ENCODE data around the gene EHMT1.

Gene EHMT1

GRCh38 chr9:137781906-137782585 lies 163.2 kb downstream of the EHMT1 start:
- in situ Hi-C loops (cut with MboI; ENCODE audit: low sequenced_read_pairs), result no loop called here

DNA sequence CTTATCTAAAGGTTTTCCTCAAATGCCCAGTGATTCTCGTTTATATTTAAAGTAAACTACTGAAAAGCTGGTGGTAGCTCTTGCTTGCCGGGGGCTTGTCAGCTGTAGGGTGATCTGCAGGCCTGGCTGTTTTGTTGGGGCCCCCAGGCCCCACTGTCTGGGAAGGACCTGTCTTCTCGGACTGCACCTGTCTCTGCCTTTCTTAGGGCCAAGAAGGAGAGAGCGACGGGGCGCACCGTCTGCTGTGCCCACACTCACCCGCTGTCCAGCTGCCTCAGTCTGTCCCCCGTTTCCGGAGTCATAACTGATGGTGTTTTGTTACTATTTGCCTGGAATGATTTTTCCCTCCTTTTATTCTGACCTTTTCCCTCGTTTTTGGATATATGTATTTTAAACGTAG lies 164.7 kb downstream of the EHMT1 start:
- in situ Hi-C loops (cut with MboI; ENCODE audit: low sequenced_read_pairs), result no loop called here

- in situ Hi-C loops (cut with MboI; ENCODE audit: low sequenced_read_pairs), result no loop called here
Measured at GRCh38 chr9:137784046-137784445, 165.2 kb downstream of the EHMT1 start.

DNA sequence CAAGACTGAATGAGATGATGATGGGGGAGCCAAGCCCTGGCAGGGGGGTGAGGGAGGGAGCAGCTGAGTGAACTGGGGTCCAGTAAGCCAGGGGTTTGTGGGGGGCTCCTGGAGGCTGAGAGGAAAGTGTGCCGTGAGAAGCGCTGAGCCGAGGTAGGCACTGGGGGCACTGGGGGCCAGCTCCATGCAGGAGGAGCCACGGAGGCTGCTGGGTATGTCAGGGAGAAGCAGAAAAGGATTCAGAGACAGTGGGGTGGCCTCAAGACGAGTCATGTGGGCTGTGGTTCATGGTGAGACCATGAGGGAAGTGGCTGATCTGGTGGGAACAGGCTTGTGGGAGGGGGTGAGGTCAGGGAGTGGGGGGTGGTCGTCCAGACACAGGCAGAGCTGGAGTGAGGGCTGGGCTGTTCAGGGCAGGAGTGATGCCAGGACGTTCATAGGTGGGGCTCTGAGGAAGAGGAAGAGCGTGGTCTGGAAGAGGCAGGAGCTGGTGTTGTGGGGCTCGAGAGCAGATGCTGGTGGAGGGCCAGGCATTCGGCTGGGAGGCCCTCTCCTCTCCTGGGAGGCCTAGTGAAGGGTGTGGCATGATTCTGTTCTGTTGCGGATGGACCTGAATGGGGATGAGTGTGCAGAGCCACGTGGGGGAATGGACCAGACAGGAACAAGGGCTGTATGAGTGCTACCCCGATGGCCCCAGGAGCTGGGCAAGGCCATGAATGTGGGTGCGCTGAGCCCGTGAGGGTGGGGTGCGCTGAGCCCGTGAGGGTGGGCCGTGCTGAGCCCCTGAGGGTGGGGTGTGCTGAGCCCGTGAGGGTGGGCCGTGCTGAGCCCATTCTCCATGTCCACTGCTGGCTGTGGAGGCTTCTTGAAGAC lies 166.1 kb downstream of the EHMT1 start:
- in situ Hi-C loops (cut with MboI; ENCODE audit: low sequenced_read_pairs), result no loop called here

DNA sequence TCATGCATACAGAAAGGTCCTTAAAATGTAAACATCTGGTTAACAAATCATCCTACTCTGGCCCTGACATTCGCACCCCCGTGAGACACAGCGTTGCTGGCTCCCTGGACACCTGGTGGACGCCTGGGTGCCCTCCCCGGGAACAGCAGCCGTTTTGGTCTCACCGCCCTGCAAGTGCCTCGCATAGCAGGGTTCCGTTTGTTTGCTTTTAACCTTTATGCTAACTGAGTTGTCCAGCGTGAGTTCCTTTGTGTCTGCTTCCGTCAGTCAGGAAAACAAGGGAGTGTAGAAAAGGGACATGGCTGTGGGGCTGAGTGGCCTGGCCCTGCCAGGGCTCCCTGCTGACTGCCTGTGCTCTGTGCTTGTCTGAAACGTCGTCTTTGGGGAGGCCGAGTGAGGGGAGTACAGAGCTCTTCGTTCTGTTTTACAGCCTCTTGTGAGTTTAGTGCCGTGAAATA lies 166.9 kb downstream of the EHMT1 start:
- in situ Hi-C loops (cut with MboI; ENCODE audit: low sequenced_read_pairs), result no loop called here

- in situ Hi-C loops (cut with MboI; ENCODE audit: low sequenced_read_pairs), result no loop called here
Measured at GRCh38 chr9:137786511-137786920, 167.7 kb downstream of the EHMT1 start.

GRCh38 chr9:137787381-137787780 lies 168.6 kb downstream of the EHMT1 start:
- in situ Hi-C loops (cut with MboI; ENCODE audit: low sequenced_read_pairs), result no loop called here

DNA sequence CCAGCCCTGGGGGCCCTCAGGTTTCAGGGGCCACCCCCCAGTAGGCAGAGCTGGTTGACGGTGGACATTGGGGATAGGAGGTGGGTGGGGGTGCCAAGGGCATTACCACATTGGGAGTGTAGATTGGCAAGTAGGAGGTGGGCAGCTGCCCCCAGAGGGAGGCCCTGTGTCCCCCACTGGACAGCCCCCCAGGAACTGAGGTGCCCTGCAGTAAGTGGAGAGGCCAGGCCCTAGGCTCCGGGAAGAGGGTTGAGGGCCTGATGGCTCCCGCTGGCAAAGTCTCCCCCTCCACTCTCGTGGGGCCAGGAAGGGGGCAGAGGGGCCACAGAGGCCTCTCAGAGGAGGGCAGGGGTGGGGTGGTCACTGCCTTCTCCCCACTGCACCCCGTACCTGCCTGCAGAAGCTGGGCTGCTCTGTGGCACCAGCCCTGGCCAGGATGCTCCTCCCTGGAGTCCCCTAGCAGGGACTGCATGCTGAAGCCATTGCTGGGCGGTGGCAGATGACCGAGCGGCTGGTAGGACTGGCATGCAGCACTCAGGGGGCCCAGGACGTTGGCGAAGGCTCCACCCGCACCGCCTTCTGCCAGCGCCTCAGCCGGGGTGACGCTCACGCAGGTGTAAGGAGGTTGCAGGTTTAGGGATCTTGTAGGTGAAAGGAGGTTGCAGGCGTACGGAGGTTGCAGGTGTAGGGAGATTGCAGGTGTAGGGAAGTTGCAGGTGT lies 169.1 kb downstream of the EHMT1 start:
- in situ Hi-C loops (cut with MboI; ENCODE audit: low sequenced_read_pairs), result no loop called here

DNA sequence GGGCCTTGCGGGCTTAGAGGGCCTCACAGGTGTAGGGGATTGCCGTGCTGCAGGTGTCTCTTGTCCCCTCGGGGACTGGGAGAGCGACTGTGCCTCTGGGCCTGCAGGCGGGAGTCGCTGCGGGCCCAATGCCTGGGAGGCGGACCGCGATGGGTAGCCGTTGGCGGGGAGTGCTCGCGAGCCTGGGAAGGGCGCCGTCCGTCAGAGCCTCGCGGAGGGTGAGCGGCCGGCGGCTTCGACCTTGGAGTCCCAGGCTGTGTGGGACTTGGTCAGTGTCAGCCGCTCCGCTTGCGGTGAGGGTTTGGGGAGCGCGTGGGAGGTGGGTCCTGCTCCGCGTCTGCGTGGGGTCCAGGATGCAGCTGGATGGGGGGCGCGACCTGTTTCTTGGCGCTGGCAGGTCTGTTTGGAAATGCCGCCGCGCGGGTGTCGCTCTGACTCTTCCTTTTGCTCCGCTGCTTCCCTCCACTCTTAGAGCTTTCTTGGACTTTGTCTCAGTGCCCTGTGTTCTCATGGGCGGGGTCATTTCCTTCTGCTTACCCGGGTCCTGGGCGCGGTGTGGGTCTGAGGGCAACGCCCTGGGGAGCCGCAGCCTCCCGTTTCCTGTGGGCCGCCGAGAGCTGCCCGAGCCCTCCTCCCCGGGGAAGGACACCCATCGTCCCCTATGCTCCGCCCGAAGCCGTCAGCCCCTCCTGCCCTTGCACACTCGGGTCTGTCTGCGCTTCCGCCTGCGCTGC lies 169.9 kb downstream of the EHMT1 start:
- in situ Hi-C loops (cut with MboI; ENCODE audit: low sequenced_read_pairs), result no loop called here

GRCh38 chr9:137789295-137789895 lies 170.6 kb downstream of the EHMT1 start:
- in situ Hi-C loops (cut with MboI; ENCODE audit: low sequenced_read_pairs), result no loop called here

- in situ Hi-C loops (cut with MboI; ENCODE audit: low sequenced_read_pairs), result no loop called here
Measured at GRCh38 chr9:137791947-137792346, 173.1 kb downstream of the EHMT1 start.

GRCh38 chr9:137793196-137793841 lies 174.5 kb downstream of the EHMT1 start:
- in situ Hi-C loops (cut with MboI; ENCODE audit: low sequenced_read_pairs), result no loop called here

DNA sequence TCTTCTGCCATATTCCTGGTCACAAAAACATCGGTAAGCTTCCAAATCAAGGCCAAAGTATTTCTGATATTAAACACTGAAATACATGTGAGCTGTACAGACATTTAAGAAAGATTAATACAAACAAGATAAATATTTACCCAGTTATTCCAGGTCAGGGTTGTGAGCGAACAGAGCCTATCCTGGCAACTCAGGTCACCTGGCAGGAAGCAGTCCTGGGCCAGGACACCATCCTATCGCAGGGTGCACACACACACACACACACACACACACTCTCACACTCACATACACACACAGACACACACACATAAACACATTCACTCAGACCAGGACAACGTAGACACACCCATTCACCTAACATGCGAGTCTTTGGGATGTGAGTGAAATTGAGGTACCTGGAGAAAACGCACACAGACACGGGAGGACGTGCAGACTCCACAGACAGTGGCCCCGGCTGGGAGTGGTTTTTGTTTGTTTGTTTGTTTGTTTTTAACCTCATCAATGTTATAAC lies 176.4 kb downstream of the EHMT1 start:
- in situ Hi-C loops (cut with MboI; ENCODE audit: low sequenced_read_pairs), result no loop called here

GRCh38 chr9:137797206-137798120 lies 178.7 kb downstream of the EHMT1 start:
- in situ Hi-C loops (cut with MboI; ENCODE audit: low sequenced_read_pairs), result no loop called here

GRCh38 chr9:137798142-137798541 lies 179.3 kb downstream of the EHMT1 start:
- in situ Hi-C loops (cut with MboI; ENCODE audit: low sequenced_read_pairs), result no loop called here

- in situ Hi-C loops (cut with MboI; ENCODE audit: low sequenced_read_pairs), result no loop called here
Measured at GRCh38 chr9:137798901-137799629, 180.3 kb downstream of the EHMT1 start.

DNA sequence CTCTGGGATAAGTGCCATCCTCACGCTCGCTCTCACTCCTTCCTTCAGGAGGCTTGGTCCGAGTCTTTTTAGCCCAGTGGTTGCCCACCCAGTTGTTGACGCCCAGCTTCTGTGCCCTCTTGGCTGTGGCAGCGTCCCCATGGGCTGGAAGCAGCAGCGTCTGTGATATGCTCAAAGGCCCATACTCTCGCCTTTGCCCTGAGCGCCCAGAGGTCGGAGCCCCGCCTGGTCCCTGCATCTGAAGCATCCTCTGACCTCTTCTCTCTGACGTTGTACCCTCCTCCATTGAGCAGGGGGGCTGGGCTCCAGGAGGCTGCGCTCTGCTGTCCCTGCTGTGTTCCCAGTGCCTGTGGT lies 180.8 kb downstream of the EHMT1 start:
- in situ Hi-C loops (cut with MboI; ENCODE audit: low sequenced_read_pairs), result no loop called here
